Mucosa of stomach (tissue), 1 donor: ENCODE results near the gene ZNF407.

ENCODE experiments used
- H3K27me3 ChIP-seq: one replicate; pipeline ENCODE4 v1.7.0; 2013; ENCODE audit warnings: mild to moderate bottlenecking, low read length; ENCODE audit not compliant: control insufficient read depth, insufficient read depth
- H3K36me3 ChIP-seq: one replicate; pipeline ENCODE4 v1.7.0; 2013; ENCODE audit warnings: low read length; ENCODE audit not compliant: control insufficient read depth, insufficient read depth
- H3K4me1 ChIP-seq: one replicate; pipeline ENCODE4 v1.7.0; 2013; ENCODE audit warnings: mild to moderate bottlenecking, low read length; ENCODE audit not compliant: control insufficient read depth, insufficient read depth
- H3K4me3 ChIP-seq: one replicate; pipeline ENCODE4 v1.7.0; 2013; ENCODE audit warnings: low read length
- H3K9ac ChIP-seq: one replicate; pipeline ENCODE4 v1.7.0; 2013; ENCODE audit warnings: mild to moderate bottlenecking, low read length, moderate library complexity
- H3K9me3 ChIP-seq: one replicate; pipeline ENCODE4 v1.7.0; 2013; ENCODE audit warnings: mild to moderate bottlenecking, low read length, moderate library complexity; ENCODE audit not compliant: control insufficient read depth
- donor health status: Pancreatic carcinoma.

ZNF407 gene

GRCh38 chr18:74665346-74665745 is 67.7 kb downstream of the ZNF407 start:
- H3K36me3 ChIP-seq, result no peaks in the 10 kb centered on the region
- no peak overlapping the region for H3K4me3 ChIP-seq
- no peaks in the 10 kb centered on the region for H3K27me3 ChIP-seq
- no peak overlapping the region for H3K9ac ChIP-seq
- no peaks in the 10 kb centered on the region for H3K9me3 ChIP-seq
- no peaks in the 10 kb centered on the region for H3K4me1 ChIP-seq

GRCh38 chr18:74665905-74666304 is 68.2 kb downstream of the ZNF407 start:
- Histone ChIP-seq H3K4me1 (no peaks in the 10 kb centered on the region), H3K9ac (no peak overlapping the region), H3K9me3 (no peaks in the 10 kb centered on the region), H3K4me3 (no peak overlapping the region), H3K36me3 (no peaks in the 10 kb centered on the region), H3K27me3 (no peaks in the 10 kb centered on the region)

- Histone ChIP-seq H3K4me1 (no peaks in the 10 kb centered on the region), H3K9ac (no peak overlapping the region), H3K4me3 (no peak overlapping the region), H3K36me3 (no peaks in the 10 kb centered on the region), H3K27me3 (no peaks in the 10 kb centered on the region), H3K9me3 (no peaks in the 10 kb centered on the region)
These were observed 71.6 kb downstream of the ZNF407 start for GRCh38 chr18:74669136-74669798.

GRCh38 chr18:74672371-74672770 is 74.7 kb downstream of the ZNF407 start:
- Histone ChIP-seq H3K27me3 (no peaks in the 10 kb centered on the region), H3K4me3 (no peak overlapping the region), H3K9ac (no peak overlapping the region)

GRCh38 chr18:74674487-74674886 is 76.8 kb downstream of the ZNF407 start:
- Histone ChIP-seq H3K9me3 (no peaks in the 10 kb centered on the region), H3K27me3 (no peaks in the 10 kb centered on the region), H3K9ac (no peak overlapping the region), H3K4me1 (no peaks in the 10 kb centered on the region), H3K4me3 (no peak overlapping the region), H3K36me3 (no peaks in the 10 kb centered on the region)

More at GRCh38 chr18:74672371-74672770, 74.7 kb downstream of the ZNF407 start:
- Histone ChIP-seq H3K4me1 (no peaks in the 10 kb centered on the region), H3K9me3 (no peaks in the 10 kb centered on the region), H3K36me3 (no peaks in the 10 kb centered on the region)

GRCh38 chr18:74679006-74679678 is 81.5 kb downstream of the ZNF407 start:
- Histone ChIP-seq H3K4me3 (no peak overlapping the region), H3K9ac (no peak overlapping the region), H3K9me3 (no peaks in the 10 kb centered on the region), H3K4me1 (no peaks in the 10 kb centered on the region), H3K27me3 (no peaks in the 10 kb centered on the region), H3K36me3 (no peaks in the 10 kb centered on the region)

GRCh38 chr18:74679679-74680076 is 82.0 kb downstream of the ZNF407 start:
- no peak overlapping the region for H3K4me3 ChIP-seq
- no peak overlapping the region for H3K9ac ChIP-seq
- no peaks in the 10 kb centered on the region for H3K4me1 ChIP-seq
- no peaks in the 10 kb centered on the region for H3K27me3 ChIP-seq
- H3K9me3 ChIP-seq, result no peaks in the 10 kb centered on the region
- H3K36me3 ChIP-seq, result no peaks in the 10 kb centered on the region

- no peaks in the 10 kb centered on the region for H3K36me3 ChIP-seq
- no peaks in the 10 kb centered on the region for H3K27me3 ChIP-seq
- H3K9me3 ChIP-seq, result no peaks in the 10 kb centered on the region
- no peak overlapping the region for H3K4me3 ChIP-seq
- no peak overlapping the region for H3K9ac ChIP-seq
- H3K4me1 ChIP-seq, result no peaks in the 10 kb centered on the region
These were observed 84.7 kb downstream of the ZNF407 start for GRCh38 chr18:74682141-74682990.

- Histone ChIP-seq H3K9me3 (no peaks in the 10 kb centered on the region), H3K36me3 (no peaks in the 10 kb centered on the region), H3K4me1 (no peaks in the 10 kb centered on the region), H3K9ac (no peak overlapping the region), H3K4me3 (no peak overlapping the region), H3K27me3 (no peaks in the 10 kb centered on the region)
These were observed 85.3 kb downstream of the ZNF407 start for GRCh38 chr18:74682991-74683297.

GRCh38 chr18:74683573-74683972 is 85.9 kb downstream of the ZNF407 start:
- Histone ChIP-seq H3K4me3 (no peak overlapping the region), H3K9me3 (no peaks in the 10 kb centered on the region), H3K27me3 (no peaks in the 10 kb centered on the region), H3K36me3 (no peaks in the 10 kb centered on the region), H3K4me1 (no peaks in the 10 kb centered on the region), H3K9ac (no peak overlapping the region)

- Histone ChIP-seq H3K36me3 (no peaks in the 10 kb centered on the region), H3K4me1 (no peaks in the 10 kb centered on the region)
These were observed 91.6 kb downstream of the ZNF407 start for GRCh38 chr18:74689251-74689650.

GRCh38 chr18:74692367-74693013 is 94.8 kb downstream of the ZNF407 start:
- Histone ChIP-seq H3K9me3 (no peaks in the 10 kb centered on the region), H3K36me3 (no peaks in the 10 kb centered on the region), H3K4me3 (no peak overlapping the region), H3K4me1 (no peaks in the 10 kb centered on the region), H3K27me3 (no peaks in the 10 kb centered on the region), H3K9ac (no peak overlapping the region)

More at GRCh38 chr18:74689251-74689650, 91.6 kb downstream of the ZNF407 start:
- Histone ChIP-seq H3K9ac (no peak overlapping the region), H3K9me3 (no peaks in the 10 kb centered on the region), H3K4me3 (no peak overlapping the region), H3K27me3 (no peaks in the 10 kb centered on the region)
